ENCODE results near the gene TOR1AIP2.

- no peak for TF ChIP-seq EZH2phosphoT487 (IDR thresholded peaks at IDR 0.05; ENCODE audit: low read depth)
- TF ChIP-seq CTCF (IDR thresholded peaks at IDR 0.05; ENCODE audit: low read depth, low read length): no peak
These were observed 6.1 kb upstream of the TOR1AIP2 start for GRCh38 chr1:179883745-179884138.
